Vagina (tissue), 2 donors: ENCODE results near the gene GPRC5C.

ENCODE experiments used
- CTCF ChIP-seq, 3 experiments: fragments of 450-650 bp in 2 of 3; fragments of 200-600 bp in 1 of 3; sonication (generic) in 1 of 3; IDR thresholded peaks; one replicate each; pipeline ENCODE4 v1.5.1; 2017 to 2019; ENCODE audit warnings: antibody characterized with exemption in 3 of 3, mild to moderate bottlenecking in 2 of 3, moderate library complexity in 2 of 3
- POLR2A ChIP-seq, 2 donors: fragments of 450-650 bp; IDR thresholded peaks; one replicate each; pipeline ENCODE4 v1.6.1; 2017; ENCODE audit warnings: antibody characterized with exemption in 2 of 2, mild to moderate bottlenecking in 2 of 2, moderate library complexity in 2 of 2
- POLR2AphosphoS5 ChIP-seq, 2 donors: sonication (generic); formaldehyde crosslinking; IDR thresholded peaks; one replicate each; pipeline ENCODE4 v1.9.0; 2017; ENCODE audit warnings: antibody characterized with exemption in 2 of 2, mild to moderate bottlenecking in 2 of 2, low read depth in 1 of 2; ENCODE audit not compliant: insufficient read depth in 1 of 2

GRCh38 chr17:74408815-74409214, 23.1 kb upstream of the GPRC5C start:
- no peak for TF ChIP-seq CTCF (IDR thresholded peaks at IDR 0.05)
- no peak for TF ChIP-seq POLR2A (IDR thresholded peaks at IDR 0.05)
- no peak for TF ChIP-seq POLR2AphosphoS5 (IDR thresholded peaks at IDR 0.05; ENCODE audit: insufficient read depth in 1 of 2, low read depth in 1 of 2)
